Natural killer cell treated with Interleukin-12 subunit alpha and Interleukin-12 subunit beta and Interleukin-15 and Interleukin-18, amount 100 ng/mL, for 72 hours (primary cell): ENCODE results near the gene PCDHA10. TPM values are rescaled to one million over a fixed set of nuclear protein-coding genes. Genes with fewer than 3 reads are reported as not detected.
"Not testable (repeated sequence)": the region's sequence is repeated elsewhere in the genome, so short reads cannot be mapped to it uniquely, and the experiment has no call there.

Source experiments
- ATAC-seq, 2 donors: fragments of 150-1000 bp; cut with Tn5 transposase in 1 of 2; sonication (Bioruptor Pico), chemical (Tn5 transposase) in 1 of 2; 2 replicates each; pipeline ENCODE4 v1.10.0; 2021
- DNase-seq: peaks from one replicate; pipeline ENCODE4 v3.0.0; 2022; ENCODE audit warnings: low spot score
- H3K27ac Mint-ChIP-seq, 2 donors: 1 replicate in 1 of 2; 2 replicates in 1 of 2; pipeline ENCODE4 v1.8.0; 2022; ENCODE audit warnings: mixed read lengths in 2 of 2, mild to moderate bottlenecking in 1 of 2, moderate library complexity in 1 of 2
- H3K27me3 Mint-ChIP-seq, 2 donors: 1 replicate in 1 of 2; 2 replicates in 1 of 2; pipeline ENCODE4 v1.8.0; 2022; ENCODE audit warnings: mixed read lengths in 2 of 2
- H3K36me3 Mint-ChIP-seq: one replicate; pipeline ENCODE4 v1.8.0; 2022; ENCODE audit warnings: mixed read lengths
- H3K4me1 Mint-ChIP-seq, 2 donors: 1 replicate in 1 of 2; 2 replicates in 1 of 2; pipeline ENCODE4 v1.8.0; 2022; ENCODE audit warnings: low read depth in 2 of 2, mixed read lengths in 2 of 2, mild to moderate bottlenecking in 1 of 2
- H3K4me3 Mint-ChIP-seq: one replicate; pipeline ENCODE4 v1.8.0; 2022; ENCODE audit warnings: mixed read lengths
- H3K9me3 Mint-ChIP-seq: 2 replicates; pipeline ENCODE4 v1.8.0; 2022; ENCODE audit warnings: mixed read lengths
- total RNA-seq, 2 donors: library from RNA; stranded (reverse); gene quantifications; one replicate each; pipeline ENCODE4 v1.2.3, GENCODE V29; 2022

PCDHA10 gene
- total RNA-seq, 2 donors from 2014 or later: not detected

- Mint-ChIP-seq H3K9me3 (peaks cover 2% of the 10 kb centered on the region), H3K27ac (no peak overlapping the region)
- ATAC-seq: peak in 1 of 2 donors; percentile 31
Measured at GRCh38 chr5:140862441-140863295, 7.0 kb downstream of the PCDHA10 start.

GRCh38 chr5:140868721-140869554 is 13.2 kb downstream of the PCDHA10 start, which contains the start of gene PCDHA11:
TSS of gene PCDHA11 (plus strand) at chr5:140868957. CDS start at chr5:140869104, 147 bp downstream.
- H3K4me1 Mint-ChIP-seq: no peaks in the 10 kb centered on the region
- ATAC-seq (no peak), DNase-seq (no peak)
- H3K27ac Mint-ChIP-seq: no peak within 1 kb of the TSS
- H3K27me3 Mint-ChIP-seq: peaks cover 0 to 4% of the 10 kb centered on the region in 2 donors
- peaks cover 3% of the 10 kb centered on the region for H3K9me3 Mint-ChIP-seq
- H3K4me3 Mint-ChIP-seq: no peak within 1 kb of the TSS
- peaks cover 5% of the 10 kb centered on the region for H3K36me3 Mint-ChIP-seq

More at GRCh38 chr5:140862441-140863295, 7.0 kb downstream of the PCDHA10 start:
- Mint-ChIP-seq H3K4me1 (no peaks in the 10 kb centered on the region), H3K27me3 (no peaks in the 10 kb centered on the region), H3K4me3 (no peak overlapping the region), H3K36me3 (no peaks in the 10 kb centered on the region)
- DNase-seq: no peak

- H3K27ac Mint-ChIP-seq: no peak overlapping the region
- no peak overlapping the region for H3K4me3 Mint-ChIP-seq
- H3K36me3 Mint-ChIP-seq: peaks cover 5% of the 10 kb centered on the region
- peaks cover 3% of the 10 kb centered on the region for H3K9me3 Mint-ChIP-seq
- no peak for ATAC-seq
- H3K4me1 Mint-ChIP-seq: no peaks in the 10 kb centered on the region
- no peak for DNase-seq
- H3K27me3 Mint-ChIP-seq: peaks cover 0 to 4% of the 10 kb centered on the region in 2 donors
Measured at GRCh38 chr5:140869555-140869886, 13.8 kb downstream of the PCDHA10 start.

- Mint-ChIP-seq H3K4me1 (no peaks in the 10 kb centered on the region), H3K27ac (no peak overlapping the region), H3K9me3 (peaks cover 3% of the 10 kb centered on the region), H3K4me3 (no peak overlapping the region), H3K36me3 (peaks cover 5% of the 10 kb centered on the region), H3K27me3 (peaks cover 0 to 4% of the 10 kb centered on the region in 2 donors)
- DNase-seq (no peak), ATAC-seq (peak in 1 of 2 donors; percentile 36)
Measured at GRCh38 chr5:140870221-140871201, 14.8 kb downstream of the PCDHA10 start.

- no peak within 1 kb of the TSS for H3K4me3 Mint-ChIP-seq
- peaks cover under 1 to 7% of the 10 kb centered on the region in 2 donors for H3K27me3 Mint-ChIP-seq
- peaks cover 1% of the 10 kb centered on the region for H3K36me3 Mint-ChIP-seq
- H3K27ac Mint-ChIP-seq: no peak within 1 kb of the TSS
- no peak for DNase-seq
- H3K9me3 Mint-ChIP-seq: peaks cover 6% of the 10 kb centered on the region
- no peaks in the 10 kb centered on the region for H3K4me1 Mint-ChIP-seq
- no peak for ATAC-seq
Measured at GRCh38 chr5:140875085-140876065, 19.7 kb downstream of the PCDHA10 start, which contains the start of gene PCDHA12. TSS of gene PCDHA12 (plus strand) at chr5:140875308. CDS start at chr5:140875473, 165 bp downstream.

GRCh38 chr5:140876541-140877261 is 21.0 kb downstream of the PCDHA10 start:
- ATAC-seq, H3K4me1 Mint-ChIP-seq, H3K27ac Mint-ChIP-seq, H3K36me3 Mint-ChIP-seq, DNase-seq, H3K4me3 Mint-ChIP-seq: not testable (repeated sequence)
- Mint-ChIP-seq H3K27me3 (peaks cover 8 to 16% of the 10 kb centered on the region in 2 donors), H3K9me3 (peaks cover 13% of the 10 kb centered on the region)

- Mint-ChIP-seq H3K9me3 (peaks cover 14% of the 10 kb centered on the region), H3K4me1 (no peaks in the 10 kb centered on the region), H3K4me3 (no peak overlapping the region), H3K27me3 (peaks cover 9 to 18% of the 10 kb centered on the region in 2 donors), H3K27ac (no peak overlapping the region), H3K36me3 (peaks cover 11% of the 10 kb centered on the region)
- DNase-seq (no peak), ATAC-seq (peak in 1 of 2 donors; percentile 9)
Measured at GRCh38 chr5:140877262-140877581, 21.5 kb downstream of the PCDHA10 start.

GRCh38 chr5:140881889-140882590 is 26.3 kb downstream of the PCDHA10 start, which contains the start of gene PCDHA13:
TSS of gene PCDHA13 (plus strand) at chr5:140882124. CDS start at chr5:140882269, 145 bp downstream.
- Mint-ChIP-seq H3K36me3 (peaks cover 15% of the 10 kb centered on the region), H3K4me1 (no peaks in the 10 kb centered on the region), H3K4me3 (no peak within 1 kb of the TSS), H3K27me3 (peaks cover 9 to 18% of the 10 kb centered on the region in 2 donors), H3K27ac (no peak within 1 kb of the TSS), H3K9me3 (peaks cover 14% of the 10 kb centered on the region)
- DNase-seq (no peak), ATAC-seq (no peak)

GRCh38 chr5:140882591-140882899 is 26.8 kb downstream of the PCDHA10 start:
- no peak overlapping the region for H3K4me3 Mint-ChIP-seq
- H3K4me1 Mint-ChIP-seq: no peaks in the 10 kb centered on the region
- H3K27ac Mint-ChIP-seq: no peak overlapping the region
- DNase-seq (no peak), ATAC-seq (no peak)
- H3K36me3 Mint-ChIP-seq: peaks cover 19% of the 10 kb centered on the region
- H3K9me3 Mint-ChIP-seq: peaks cover 14% of the 10 kb centered on the region
- peaks cover 9 to 22% of the 10 kb centered on the region in 2 donors for H3K27me3 Mint-ChIP-seq

GRCh38 chr5:140883373-140883772 is 27.7 kb downstream of the PCDHA10 start:
- Mint-ChIP-seq H3K36me3 (peaks cover 20% of the 10 kb centered on the region), H3K4me1 (no peaks in the 10 kb centered on the region), H3K27ac (no peak overlapping the region), H3K27me3 (peaks cover 9 to 25% of the 10 kb centered on the region in 2 donors), H3K9me3 (peaks cover 14% of the 10 kb centered on the region), H3K4me3 (no peak overlapping the region)
- DNase-seq (no peak), ATAC-seq (no peak)

GRCh38 chr5:140883927-140884697 is 28.4 kb downstream of the PCDHA10 start:
- peaks cover 9 to 25% of the 10 kb centered on the region in 2 donors for H3K27me3 Mint-ChIP-seq
- no peak overlapping the region for H3K4me3 Mint-ChIP-seq
- no peak overlapping the region for H3K27ac Mint-ChIP-seq
- no peaks in the 10 kb centered on the region for H3K4me1 Mint-ChIP-seq
- peaks cover 20% of the 10 kb centered on the region for H3K36me3 Mint-ChIP-seq
- no peak for DNase-seq
- ATAC-seq: peak in 1 of 2 donors; percentile 41
- H3K9me3 Mint-ChIP-seq: peaks cover 10% of the 10 kb centered on the region
